ENCODE results near the gene UBE2I.

DNA sequence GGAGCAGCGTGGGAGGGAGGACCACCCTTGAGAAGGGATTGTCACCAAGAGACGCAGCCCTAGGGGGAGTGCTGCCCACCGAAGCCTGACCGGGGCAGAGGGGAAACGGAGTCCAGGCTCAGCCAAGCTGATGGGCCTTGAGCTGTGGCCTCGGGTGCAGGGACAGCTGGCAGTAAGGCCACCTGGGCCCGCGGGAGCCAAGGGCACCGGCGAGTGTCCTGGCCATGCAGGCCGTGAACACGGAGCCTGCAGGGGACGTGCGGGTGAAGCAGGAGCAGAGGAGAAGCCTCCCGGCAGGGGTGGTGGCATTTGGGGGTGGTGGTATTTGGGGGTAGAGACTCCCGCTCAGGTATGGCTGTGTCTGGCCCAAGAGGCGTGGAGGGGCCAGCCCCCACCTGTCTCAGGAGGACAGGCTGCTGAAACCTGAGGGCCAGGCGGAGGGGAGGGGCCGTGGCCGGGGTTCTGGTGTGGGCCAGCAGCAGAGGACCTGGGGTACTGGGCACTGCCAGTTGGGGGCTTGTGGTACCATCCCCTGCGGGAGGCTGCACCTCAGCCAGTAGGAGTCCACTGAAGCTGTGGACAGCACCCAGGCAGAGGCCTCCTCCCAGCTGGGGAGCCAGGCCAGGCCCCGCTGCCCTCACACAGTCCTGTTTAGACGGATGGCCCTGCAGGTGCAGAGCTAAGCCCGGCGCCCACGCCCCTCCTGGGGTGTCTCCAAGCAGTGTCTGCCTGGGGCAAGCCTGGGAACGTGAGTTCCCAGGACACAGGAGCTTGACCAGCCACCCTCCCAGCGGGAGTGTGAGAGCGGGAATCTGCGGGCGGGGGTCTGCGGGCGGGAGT lies 46.8 kb downstream of the UBE2I start:
- no peak for TF ChIP-seq YY1 (IDR thresholded peaks at IDR 0.05; ENCODE audit: insufficient read depth, insufficient read length)
- TF ChIP-seq SUZ12 (IDR thresholded peaks at IDR 0.05; ENCODE audit: extremely low read depth, insufficient read depth, insufficient read length) = no peak
- no peak for TF ChIP-seq ZNF274 (IDR thresholded peaks at IDR 0.05; ENCODE audit: low read depth, low read length)
